Measurements from ENCODE around the gene S100A12. TPM values are rescaled to one million over a fixed set of nuclear protein-coding genes. Genes with fewer than 3 reads are reported as not detected.
A peak's percentile ranks its signal among the peaks of the same experiment; 100 is the strongest.

The S100A12 gene
- total RNA-seq, 1 donor from 2014 or later: not detected

DNA sequence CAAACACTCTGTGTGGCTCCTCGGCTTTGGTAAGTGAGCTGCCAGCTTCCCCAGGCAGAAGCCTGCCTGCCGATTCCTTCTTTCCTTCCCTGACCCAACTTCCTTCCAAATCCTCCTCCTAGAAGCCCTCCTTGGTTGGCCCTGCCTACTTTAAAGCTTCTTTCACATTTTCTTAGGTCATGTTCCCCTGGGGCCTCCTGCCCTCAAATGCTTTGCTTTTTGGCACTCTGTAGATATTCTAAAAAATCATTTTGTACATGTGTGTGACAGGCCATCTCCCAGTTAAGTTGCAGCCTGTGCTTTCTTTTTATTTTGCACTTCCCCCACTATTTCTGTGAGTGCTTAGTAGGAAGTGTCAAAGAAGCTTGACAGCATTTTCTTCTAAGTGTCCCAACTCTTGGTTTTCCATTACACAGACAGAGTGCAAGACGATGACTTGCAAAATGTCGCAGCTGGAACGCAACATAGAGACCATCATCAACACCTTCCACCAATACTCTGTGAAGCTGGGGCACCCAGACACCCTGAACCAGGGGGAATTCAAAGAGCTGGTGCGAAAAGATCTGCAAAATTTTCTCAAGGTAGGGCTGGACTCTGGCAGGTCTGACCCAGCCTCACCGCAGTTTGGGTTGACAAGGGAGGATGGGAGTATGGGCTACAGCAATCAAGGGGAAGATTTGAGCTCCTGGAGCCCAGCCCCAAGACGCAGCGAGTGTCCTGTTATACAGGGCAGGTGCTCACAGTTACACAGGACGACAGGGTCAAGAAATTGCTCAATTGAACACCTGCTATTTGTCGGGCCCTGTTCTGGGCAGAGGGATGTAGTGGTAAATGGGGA is 17.3 kb downstream of the S100A12 start, which contains the start of gene S100A9:
S100A9 (plus strand) TSS at position 2 of the 838 bp plus-strand sequence; CDS start at position 432, 430 bp downstream.
- intact Hi-C loops (cut with micrococcal nuclease): no loop called here
- Mint-ChIP-seq H3K4me1 (peaks cover 7% of the 10 kb centered on the region), H3K4me3 (no peak within 1 kb of the TSS)

DNA sequence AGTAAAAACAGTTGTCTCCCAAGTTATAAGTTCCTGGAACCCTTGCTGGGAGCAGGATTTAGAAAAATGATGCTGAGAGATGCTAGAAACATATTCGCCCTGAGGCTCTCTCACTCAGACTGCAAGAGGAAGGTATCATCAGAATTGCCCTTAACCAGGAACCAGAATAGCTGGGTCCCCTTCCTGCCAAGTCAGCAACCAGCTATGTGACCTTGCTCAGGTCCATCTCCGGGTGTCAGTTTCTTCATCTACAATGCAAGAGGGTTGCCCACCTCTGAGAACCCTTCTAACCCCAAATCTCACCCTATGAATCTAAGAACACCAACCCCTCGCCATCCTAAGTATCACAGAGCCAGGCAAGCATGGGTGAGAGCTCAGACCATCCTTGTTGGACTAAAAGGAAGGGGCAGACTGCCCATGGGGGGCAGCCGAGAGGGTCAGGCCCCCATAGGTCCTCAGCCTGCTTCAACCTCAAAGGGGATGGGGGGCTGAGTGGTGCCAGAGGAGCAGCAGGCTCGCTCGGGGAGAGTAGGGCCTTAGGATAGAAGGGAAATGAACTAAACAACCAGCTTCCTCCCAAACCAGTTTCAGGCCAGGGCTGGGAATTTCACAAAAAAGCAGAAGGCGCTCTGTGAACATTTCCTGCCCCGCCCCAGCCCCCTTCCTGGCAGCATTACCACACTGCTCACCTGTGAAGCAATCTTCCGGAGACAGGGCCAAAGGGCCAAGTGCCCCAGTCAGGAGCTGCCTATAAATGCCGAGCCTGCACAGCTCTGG is 18.2 kb downstream of the S100A12 start:
- Mint-ChIP-seq H3K4me1 (peaks cover 7% of the 10 kb centered on the region), H3K27ac (no peak overlapping the region), H3K9me3 (no peaks in the 10 kb centered on the region), H3K36me3 (ENCODE audit: low read depth) (no peaks in the 10 kb centered on the region), H3K27me3 (no peaks in the 10 kb centered on the region), H3K4me3 (no peak overlapping the region)
- intact Hi-C loops (cut with micrococcal nuclease): no loop called here
- peak; percentile 60 for DNase-seq

More for the DNA sequence above, 17.3 kb downstream of the S100A12 start, which contains the start of gene S100A9:
- no peaks in the 10 kb centered on the region for H3K9me3 Mint-ChIP-seq
- peaks cover 1% of the 10 kb centered on the region for H3K27me3 Mint-ChIP-seq
- no peaks in the 10 kb centered on the region for H3K36me3 Mint-ChIP-seq (ENCODE audit: low read depth)
- H3K27ac Mint-ChIP-seq: no peak within 1 kb of the TSS
- no peak for DNase-seq

DNA sequence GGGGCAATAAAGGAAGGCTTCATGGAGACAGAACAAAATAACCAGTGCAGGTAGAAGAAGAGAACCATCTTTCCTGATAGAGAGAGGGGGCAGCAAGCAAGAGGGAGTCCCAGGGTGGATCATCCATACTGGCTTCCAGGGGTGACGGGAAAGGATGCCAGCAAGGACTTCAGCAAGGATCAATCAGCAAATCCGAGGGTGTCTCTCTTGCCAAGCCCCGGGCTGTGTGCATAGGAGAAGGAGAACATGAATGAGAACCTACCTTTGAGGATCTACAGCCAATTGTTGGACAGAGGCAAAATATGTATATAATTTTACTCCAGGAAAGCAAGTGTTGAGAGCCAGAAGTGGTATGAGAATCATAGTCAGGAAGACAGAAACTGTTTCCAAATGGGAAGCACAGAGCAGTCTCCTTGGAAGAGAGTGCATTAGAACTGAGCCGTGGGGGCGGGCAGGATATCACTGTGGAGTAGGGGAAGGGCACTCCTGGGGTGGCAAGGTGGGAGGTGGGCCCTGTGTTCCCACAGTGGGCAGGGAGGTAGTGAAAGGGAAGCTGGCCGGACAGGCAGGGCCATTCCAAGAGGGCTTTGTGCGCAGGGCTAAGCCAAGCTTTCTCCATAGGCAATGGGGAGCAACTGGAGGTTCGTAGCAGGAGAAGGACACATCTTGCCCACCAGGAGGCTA is 18.9 kb downstream of the S100A12 start:
- H3K27ac Mint-ChIP-seq: no peak overlapping the region
- H3K9me3 Mint-ChIP-seq: no peaks in the 10 kb centered on the region
- H3K27me3 Mint-ChIP-seq: no peaks in the 10 kb centered on the region
- H3K36me3 Mint-ChIP-seq (ENCODE audit: low read depth): no peaks in the 10 kb centered on the region
- peaks cover 7% of the 10 kb centered on the region for H3K4me1 Mint-ChIP-seq
- intact Hi-C loops (cut with micrococcal nuclease): no loop called here
- DNase-seq: no peak
- H3K4me3 Mint-ChIP-seq: no peak overlapping the region

DNA sequence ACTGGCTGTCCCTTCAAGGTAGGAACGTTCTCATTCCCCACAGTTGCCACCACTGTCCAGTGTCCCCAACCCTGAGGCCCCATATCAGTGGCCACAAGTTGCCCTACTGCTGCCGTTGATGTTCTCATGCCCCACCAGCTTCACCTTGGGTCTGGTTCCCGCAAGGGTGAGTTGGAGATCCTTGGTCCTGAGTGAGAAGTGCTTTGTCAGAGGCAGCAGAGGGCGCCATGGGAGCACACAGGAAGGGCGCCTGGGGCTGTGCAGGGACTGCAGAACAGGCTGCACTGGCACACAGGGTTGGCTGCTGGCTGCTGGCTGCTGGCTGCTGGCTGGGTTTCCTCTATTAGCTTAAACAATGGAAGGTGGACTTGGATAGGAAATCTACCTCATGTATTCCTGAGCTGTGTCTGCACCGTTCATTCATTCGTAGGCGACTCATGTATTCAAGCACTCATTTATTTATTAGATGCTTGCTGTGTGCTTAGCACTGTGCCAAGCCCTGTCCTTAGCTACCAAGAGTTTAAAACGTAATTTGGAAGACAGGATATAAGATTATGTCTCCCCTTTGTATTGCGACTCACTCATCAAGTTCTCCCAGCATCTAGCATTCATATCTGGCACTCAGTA is 19.9 kb downstream of the S100A12 start:
- intact Hi-C loops (cut with micrococcal nuclease): no loop called here
- H3K4me3 Mint-ChIP-seq: no peak overlapping the region
- no peaks in the 10 kb centered on the region for H3K9me3 Mint-ChIP-seq
- peaks cover 2% of the 10 kb centered on the region for H3K27me3 Mint-ChIP-seq
- H3K36me3 Mint-ChIP-seq (ENCODE audit: low read depth): no peaks in the 10 kb centered on the region
- peak; percentile 79 for DNase-seq
- H3K4me1 Mint-ChIP-seq: peaks cover 7% of the 10 kb centered on the region
- no peak overlapping the region for H3K27ac Mint-ChIP-seq

DNA sequence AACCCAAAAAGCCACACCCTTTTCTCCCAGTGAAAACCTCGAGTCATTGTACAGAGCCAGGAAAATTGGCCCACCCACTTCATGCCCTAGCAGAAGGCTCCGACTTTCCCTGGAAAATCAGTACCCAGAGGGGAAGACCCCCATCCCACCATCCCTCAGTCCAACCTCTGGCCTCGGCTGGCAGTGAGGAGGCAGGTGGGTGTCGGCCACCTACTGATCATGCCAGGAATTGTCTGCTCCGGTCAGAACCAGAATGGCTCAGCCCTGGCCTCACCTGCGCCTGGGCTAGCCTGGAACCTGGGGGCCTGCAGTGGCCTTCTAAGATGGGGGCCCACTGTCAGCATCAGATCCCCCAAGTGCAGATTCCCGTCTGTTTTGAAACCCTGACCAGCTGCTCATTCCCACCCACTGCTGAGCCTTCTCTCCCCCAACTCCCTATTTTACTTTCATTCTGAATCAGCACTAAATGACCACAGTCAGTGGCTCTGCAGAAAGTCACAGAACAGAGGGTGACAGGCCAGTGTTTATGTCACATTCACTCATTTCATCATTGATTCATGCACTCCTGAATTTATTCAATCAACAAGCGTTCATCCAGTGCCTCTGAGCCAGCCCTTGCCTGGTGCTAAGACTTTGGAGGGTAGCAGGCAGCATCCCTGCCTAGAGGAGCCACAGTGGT is 20.8 kb downstream of the S100A12 start:
- H3K27me3 Mint-ChIP-seq: peaks cover 8% of the 10 kb centered on the region
- DNase-seq: no peak
- intact Hi-C loops (cut with micrococcal nuclease): no loop called here
- H3K9me3 Mint-ChIP-seq: no peaks in the 10 kb centered on the region
- H3K4me3 Mint-ChIP-seq: no peak overlapping the region
- H3K36me3 Mint-ChIP-seq (ENCODE audit: low read depth): no peaks in the 10 kb centered on the region
- no peak overlapping the region for H3K27ac Mint-ChIP-seq
- peaks cover 7% of the 10 kb centered on the region for H3K4me1 Mint-ChIP-seq

DNA sequence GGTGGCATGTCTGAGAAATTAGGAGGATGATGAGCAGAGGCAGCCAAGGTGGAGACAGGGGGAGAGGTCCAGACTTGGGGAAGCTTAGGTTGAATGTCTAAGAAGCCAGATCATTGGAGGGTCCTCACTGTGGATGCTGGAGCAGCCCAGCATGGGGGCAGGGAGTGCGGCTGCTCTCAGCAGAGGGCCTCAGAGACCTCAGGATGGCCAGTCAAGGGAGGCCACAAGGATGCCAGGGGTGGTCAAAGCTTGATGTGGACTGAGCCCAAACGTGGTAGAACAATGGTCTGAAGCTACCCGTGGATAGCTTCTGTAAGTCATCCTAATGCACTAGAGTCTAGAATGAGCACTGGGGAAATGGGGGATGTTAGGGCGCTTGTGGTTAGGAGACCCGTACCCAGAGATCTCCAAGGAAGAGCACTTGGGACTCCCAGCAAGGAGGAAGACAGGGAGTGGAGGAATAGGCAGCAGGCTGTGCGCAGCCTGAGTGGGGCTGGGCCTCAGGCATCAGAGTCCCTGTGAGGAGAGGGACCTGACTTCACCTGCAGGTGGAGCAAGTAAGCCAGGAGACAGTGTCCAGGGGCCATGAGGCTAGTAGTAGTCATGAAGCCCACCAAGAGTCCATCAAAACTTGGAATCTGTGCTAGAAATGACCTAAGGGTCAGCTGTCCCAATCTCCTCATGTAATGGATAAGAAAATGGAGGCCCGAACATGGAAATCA is 22.0 kb downstream of the S100A12 start:
- no peak for DNase-seq
- Mint-ChIP-seq H3K9me3 (no peaks in the 10 kb centered on the region), H3K27ac (no peak overlapping the region), H3K4me3 (no peak overlapping the region), H3K4me1 (peaks cover 7% of the 10 kb centered on the region), H3K36me3 (ENCODE audit: low read depth) (no peaks in the 10 kb centered on the region), H3K27me3 (peaks cover 9% of the 10 kb centered on the region)
- intact Hi-C loops (cut with micrococcal nuclease): no loop called here

DNA sequence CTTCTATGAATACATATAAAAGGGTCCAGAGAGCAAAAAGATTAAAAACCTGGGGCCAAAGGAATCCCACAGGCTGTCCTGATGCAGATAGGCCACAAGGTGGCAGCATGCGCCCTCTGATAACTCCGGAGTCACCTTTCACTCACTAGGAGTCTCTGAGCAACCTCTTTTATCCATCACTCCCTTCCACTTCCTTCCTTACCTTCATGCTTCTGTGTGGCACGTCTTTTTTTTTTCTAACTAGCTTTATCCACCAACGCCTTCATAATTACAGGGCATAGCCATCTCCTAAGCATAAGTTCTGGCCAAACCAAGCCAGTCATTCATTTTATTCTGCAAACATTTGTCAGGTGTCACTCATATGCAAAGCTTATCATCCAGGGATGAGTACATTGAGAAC is 22.9 kb downstream of the S100A12 start:
- intact Hi-C loops (cut with micrococcal nuclease): loop anchor here (1.0 kb wide), 2 partner anchors 52 to 143 kb away; no protein-coding TSS in a partner anchor
- DNase-seq: peak; percentile 87
- Mint-ChIP-seq H3K9me3 (no peaks in the 10 kb centered on the region), H3K27ac (no peak overlapping the region), H3K27me3 (peaks cover 14% of the 10 kb centered on the region), H3K36me3 (ENCODE audit: low read depth) (no peaks in the 10 kb centered on the region), H3K4me3 (no peak overlapping the region), H3K4me1 (peaks cover 4% of the 10 kb centered on the region)

DNA sequence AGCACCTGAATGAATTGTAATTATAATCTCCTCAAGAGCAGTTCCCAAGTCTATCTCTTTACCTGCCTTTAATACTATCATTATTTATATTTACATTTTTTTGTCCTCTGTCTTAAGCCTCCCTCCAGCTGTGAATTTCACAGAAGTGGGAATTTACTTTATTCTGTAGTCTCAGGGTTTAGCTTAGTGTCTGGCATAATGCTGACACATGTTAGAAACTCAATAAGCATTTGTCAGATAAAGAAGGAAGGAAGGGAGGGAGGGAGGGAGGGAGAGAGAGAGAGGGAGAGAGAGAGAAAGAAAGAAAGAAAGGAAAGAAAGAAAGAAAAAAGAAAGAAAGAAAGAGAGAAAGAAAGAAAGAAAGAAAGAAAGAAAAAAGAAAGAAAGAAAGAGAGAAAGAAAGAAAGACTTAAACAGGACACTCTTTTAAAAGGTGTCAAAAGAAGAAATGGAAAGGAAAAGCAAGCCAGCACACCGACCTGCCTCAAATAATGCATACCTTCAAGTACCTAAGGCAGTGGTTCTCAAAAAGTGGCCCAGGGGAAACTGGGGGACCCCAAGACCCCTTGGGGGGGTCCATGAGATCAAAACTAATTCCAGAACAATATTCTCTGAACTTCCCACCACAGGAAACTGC is 25.0 kb downstream of the S100A12 start:
- Mint-ChIP-seq H3K27ac (no peak overlapping the region), H3K27me3 (peaks cover 26% of the 10 kb centered on the region), H3K9me3 (no peaks in the 10 kb centered on the region), H3K36me3 (ENCODE audit: low read depth) (no peaks in the 10 kb centered on the region), H3K4me1 (peaks cover 10% of the 10 kb centered on the region), H3K4me3 (no peak overlapping the region)
- peak; percentile 43 for DNase-seq
- intact Hi-C loops (cut with micrococcal nuclease): no loop called here

DNA sequence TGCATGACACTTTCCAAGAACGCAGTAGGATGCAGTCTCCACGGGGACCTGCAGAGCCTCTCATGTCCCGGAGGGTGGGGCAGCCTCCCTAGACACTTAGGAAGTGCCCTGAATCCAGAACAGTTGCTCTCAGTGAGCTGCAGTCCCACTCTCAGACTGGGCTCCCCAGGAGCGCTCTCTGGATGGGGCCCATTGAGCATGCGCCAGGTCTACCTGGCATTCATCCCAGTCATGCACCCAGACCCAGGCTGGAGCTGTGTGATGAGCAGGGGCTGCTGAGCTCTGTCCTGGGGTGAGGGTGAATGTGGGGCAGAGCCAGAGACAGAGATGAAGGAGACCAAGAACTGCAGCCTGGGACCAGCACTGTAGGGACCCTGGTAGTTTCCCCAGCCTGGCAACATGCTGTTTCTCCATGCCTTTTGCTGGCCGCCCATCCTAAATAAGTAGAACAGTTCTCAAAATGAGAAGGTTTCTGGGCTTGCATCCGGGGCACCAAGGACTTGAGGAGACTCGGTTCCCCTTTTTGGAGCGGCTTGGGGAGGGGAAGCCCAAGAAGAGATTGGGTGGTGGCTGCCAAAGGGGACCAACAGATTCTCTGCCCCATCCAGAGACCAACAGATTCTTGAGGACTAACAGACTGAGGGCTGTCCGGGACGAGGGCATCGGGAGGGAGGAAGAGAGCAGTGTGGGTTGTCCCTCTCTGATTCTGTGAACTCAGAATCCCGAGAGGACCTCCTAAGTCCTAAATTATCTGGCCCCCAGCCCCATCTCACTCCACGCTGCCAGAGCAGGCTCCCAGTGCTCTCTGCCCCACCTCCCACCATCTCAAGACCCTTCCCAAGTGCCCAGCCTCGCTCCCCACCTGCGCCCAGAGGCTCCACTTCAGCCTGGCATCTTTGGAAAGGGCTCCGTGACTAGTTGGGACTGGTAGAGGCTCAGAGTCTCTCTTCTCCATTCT is 25.8 kb downstream of the S100A12 start:
- no peak overlapping the region for H3K27ac Mint-ChIP-seq
- no peaks in the 10 kb centered on the region for H3K36me3 Mint-ChIP-seq (ENCODE audit: low read depth)
- no peaks in the 10 kb centered on the region for H3K9me3 Mint-ChIP-seq
- intact Hi-C loops (cut with micrococcal nuclease): no loop called here
- DNase-seq: peak; percentile 46
- peaks cover 12% of the 10 kb centered on the region for H3K4me1 Mint-ChIP-seq
- no peak overlapping the region for H3K4me3 Mint-ChIP-seq
- H3K27me3 Mint-ChIP-seq: peaks cover 26% of the 10 kb centered on the region

DNA sequence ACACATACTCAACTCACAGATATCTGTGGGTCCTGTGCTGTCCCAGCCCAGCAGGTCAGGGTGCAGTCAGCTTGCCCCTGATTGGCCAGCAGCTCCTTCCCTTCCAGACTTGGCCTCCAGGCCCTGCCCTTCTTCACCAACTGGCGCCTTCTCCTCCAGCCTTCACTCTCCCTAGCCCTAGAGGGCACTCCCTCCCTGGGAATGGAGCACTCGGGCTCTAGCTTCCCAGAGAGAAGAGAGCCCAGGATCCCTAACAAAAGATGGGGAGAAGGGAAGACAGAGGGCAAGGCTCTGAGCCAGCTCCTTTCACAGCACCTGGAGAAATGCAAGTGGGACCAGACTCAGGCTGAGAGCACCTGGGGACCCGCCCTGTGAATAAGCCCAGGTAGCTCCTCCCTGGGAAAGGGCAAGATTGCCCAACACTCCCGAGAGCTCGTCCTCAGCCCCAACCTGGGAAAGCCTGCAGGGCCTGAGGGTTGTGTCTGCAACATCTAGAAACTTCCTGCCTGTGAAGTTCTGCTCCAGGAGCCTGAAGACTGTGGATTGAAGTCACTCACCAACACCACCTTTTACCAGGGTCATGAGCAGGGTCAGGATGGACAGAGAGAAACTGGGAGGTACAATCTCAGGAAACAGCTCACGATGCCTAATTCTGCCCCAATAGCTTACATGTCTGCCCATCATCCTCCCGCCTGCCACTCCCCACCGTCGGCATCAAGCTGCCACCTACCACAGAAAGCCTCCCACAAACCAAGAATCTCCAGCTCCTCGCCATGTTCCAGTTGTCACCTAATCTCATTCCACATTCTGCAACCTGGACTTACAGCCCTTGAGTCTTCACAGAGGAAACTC is 26.7 kb downstream of the S100A12 start, which contains the start of gene PGLYRP4:
PGLYRP4 (minus strand) TSS at position 331 of the 852 bp plus-strand sequence. CDS start 909 bp downstream, outside the sequence.
- Mint-ChIP-seq H3K36me3 (ENCODE audit: low read depth) (no peaks in the 10 kb centered on the region), H3K4me3 (no peak within 1 kb of the TSS), H3K27me3 (peaks cover 31% of the 10 kb centered on the region), H3K27ac (no peak within 1 kb of the TSS), H3K4me1 (peaks cover 18% of the 10 kb centered on the region), H3K9me3 (no peaks in the 10 kb centered on the region)
- intact Hi-C loops (cut with micrococcal nuclease): no loop called here
- DNase-seq: peak; percentile 49

DNA sequence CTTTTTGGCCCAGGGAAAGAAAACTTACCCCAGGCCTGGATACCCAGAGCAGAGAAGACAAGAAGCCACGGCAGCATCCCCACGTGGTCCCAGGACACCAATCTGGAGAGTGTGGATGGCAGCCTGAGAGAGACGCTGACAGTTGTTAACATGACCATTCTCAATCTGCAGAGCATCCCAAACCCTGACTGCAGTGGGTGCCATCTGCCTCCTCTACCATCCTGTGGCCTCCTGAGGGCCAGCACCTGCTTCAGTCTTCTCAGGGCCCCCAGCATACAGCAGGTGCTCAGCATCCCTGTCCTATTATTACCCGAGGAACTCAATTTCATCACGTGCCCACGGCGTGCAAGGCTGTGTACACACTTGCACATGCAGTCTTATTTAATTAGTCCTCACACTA is 27.6 kb downstream of the S100A12 start:
- H3K27ac Mint-ChIP-seq: no peak overlapping the region
- intact Hi-C loops (cut with micrococcal nuclease): no loop called here
- no peaks in the 10 kb centered on the region for H3K36me3 Mint-ChIP-seq (ENCODE audit: low read depth)
- no peak overlapping the region for H3K4me3 Mint-ChIP-seq
- peak; percentile 37 for DNase-seq
- H3K27me3 Mint-ChIP-seq: peaks cover 34% of the 10 kb centered on the region
- peaks cover 22% of the 10 kb centered on the region for H3K4me1 Mint-ChIP-seq
- H3K9me3 Mint-ChIP-seq: no peaks in the 10 kb centered on the region
